MM.1S (cell line): Measurements from ENCODE around the gene CD44.

Experiments
- DNase-seq: peaks from one replicate; pipeline ENCODE4 v3.0.0-alpha.2; 2015
- H2AFZ ChIP-seq: fragments of 300-600 bp; sonication (generic); 2 replicates; pipeline ENCODE4 v1.6.0; 2016; ENCODE audit warnings: antibody characterized with exemption, low read length
- H3F3A ChIP-seq: fragments of 300-600 bp; sonication (generic); 2 replicates; pipeline ENCODE4 v1.6.1; 2016; ENCODE audit warnings: mild to moderate bottlenecking, antibody characterized with exemption, low read length, moderate library complexity, mixed read lengths; ENCODE audit not compliant: insufficient read depth
- H3K27ac ChIP-seq: fragments of 300-600 bp; sonication (generic); 2 replicates; pipeline ENCODE4 v1.5.1; 2016; ENCODE audit warnings: mild to moderate bottlenecking, low read length
- H3K27me3 ChIP-seq: fragments of 300-600 bp; sonication (generic); replicated peaks from 2 replicates; pipeline ENCODE4 v1.6.0; 2016; ENCODE audit warnings: low read length; ENCODE audit not compliant: insufficient read depth
- H3K36me3 ChIP-seq: fragments of 300-600 bp; sonication (generic); replicated peaks from 2 replicates; pipeline ENCODE4 v1.6.1; 2016; ENCODE audit warnings: mild to moderate bottlenecking, low read length, mixed read lengths; ENCODE audit not compliant: insufficient read depth
- H3K4me1 ChIP-seq: fragments of 300-600 bp; sonication (generic); 2 replicates; pipeline ENCODE4 v1.6.1; 2016; ENCODE audit warnings: low read length, mixed read lengths
- H3K4me2 ChIP-seq: fragments of 300-600 bp; sonication (generic); 2 replicates; pipeline ENCODE4 v1.6.0; 2016; ENCODE audit warnings: low read depth, low read length
- H3K4me3 ChIP-seq: fragments of 300-600 bp; sonication (generic); 2 replicates; pipeline ENCODE4 v1.5.1; 2016; ENCODE audit warnings: low read length, mixed read lengths
- H3K79me2 ChIP-seq: fragments of 300-600 bp; sonication (generic); 2 replicates; pipeline ENCODE4 v1.6.1; 2016; ENCODE audit warnings: mixed run types, low read length, mixed read lengths
- H3K9ac ChIP-seq: fragments of 300-600 bp; sonication (generic); 2 replicates; pipeline ENCODE4 v1.6.1; 2016; ENCODE audit warnings: low read length, mixed read lengths
- H3K9me2 ChIP-seq: fragments of 300-600 bp; sonication (generic); replicated peaks from 2 replicates; pipeline ENCODE4 v1.6.1; 2016; ENCODE audit warnings: mild to moderate bottlenecking, low read length, mixed read lengths; ENCODE audit not compliant: insufficient read depth
- H3K9me3 ChIP-seq: fragments of 300-600 bp; sonication (generic); replicated peaks from 2 replicates; pipeline ENCODE4 v1.6.1; 2016; ENCODE audit warnings: mild to moderate bottlenecking, low read length, mixed read lengths; ENCODE audit not compliant: insufficient read depth
- H4K20me1 ChIP-seq: fragments of 300-600 bp; sonication (generic); 2 replicates; pipeline ENCODE4 v1.6.1; 2016; ENCODE audit warnings: mild to moderate bottlenecking, low read length, moderate library complexity, mixed read lengths; ENCODE audit not compliant: insufficient read depth
- CTCF ChIP-seq: fragments of 300-600 bp; sonication (generic); IDR thresholded peaks from 2 replicates; pipeline ENCODE4 v1.5.1; 2016; ENCODE audit warnings: antibody characterized with exemption, low read length, mixed read lengths
- EZH2 ChIP-seq: fragments of 300-600 bp; sonication (generic); optimal IDR thresholded peaks from 2 replicates; pipeline ENCODE3; 2017; ENCODE audit warnings: low read depth, mild to moderate bottlenecking, antibody characterized with exemption, low read length, mixed read lengths
- EZH2phosphoT487 ChIP-seq: fragments of 300-600 bp; sonication (generic); IDR thresholded peaks from 2 replicates; pipeline ENCODE4 v1.6.1; 2018; ENCODE audit warnings: antibody characterized with exemption, low read length

The CD44 gene

GRCh38 chr11:35233518-35233917 lies 94.5 kb downstream of the CD44 start:
- Histone ChIP-seq H3K9me2 (no peaks in the 10 kb centered on the region), H3K4me3 (no peak overlapping the region), H3K9ac (no peak overlapping the region), H3K9me3 (no peaks in the 10 kb centered on the region), H3K27ac (no peak overlapping the region), H3K79me2 (no peaks in the 10 kb centered on the region), H3K4me1 (peaks cover 7% of the 10 kb centered on the region), H3K27me3 (no peaks in the 10 kb centered on the region), H3F3A (peaks cover 18% of the 10 kb centered on the region; the same call in 1 of the 2 replicates), H3K36me3 (peaks cover 8% of the 10 kb centered on the region; the same call in 1 of the 2 replicates), H3K4me2 (no peak overlapping the region), H2AFZ (no peak overlapping the region), H4K20me1 (no peaks in the 10 kb centered on the region)
- DNase-seq = no peak
- TF ChIP-seq EZH2 (no peak), CTCF (no peak), EZH2phosphoT487 (no peak)

GRCh38 chr11:35234460-35235156 lies 95.6 kb downstream of the CD44 start:
- DNase-seq = no peak
- H3K27me3 ChIP-seq = no peaks in the 10 kb centered on the region
- no peak overlapping the region for H3K4me2 ChIP-seq
- no peaks in the 10 kb centered on the region for H3K79me2 ChIP-seq
- no peak overlapping the region for H3K27ac ChIP-seq
- peaks cover 12% of the 10 kb centered on the region for H3K4me1 ChIP-seq
- peaks cover 5% of the 10 kb centered on the region; the same call in 1 of the 2 replicates for H3K36me3 ChIP-seq
- H3K9ac ChIP-seq = no peak overlapping the region
- H4K20me1 ChIP-seq = no peaks in the 10 kb centered on the region
- H3K4me3 ChIP-seq = no peak overlapping the region
- no peaks in the 10 kb centered on the region for H3K9me3 ChIP-seq
- no peak overlapping the region for H2AFZ ChIP-seq
- H3F3A ChIP-seq = peaks cover 16% of the 10 kb centered on the region; the same call in 1 of the 2 replicates
- TF ChIP-seq EZH2 = no peak
- H3K9me2 ChIP-seq = no peaks in the 10 kb centered on the region

- H3K4me3 ChIP-seq = no peak overlapping the region
- no peaks in the 10 kb centered on the region for H3K79me2 ChIP-seq
- no peaks in the 10 kb centered on the region for H3K9me3 ChIP-seq
- no peaks in the 10 kb centered on the region for H3K9me2 ChIP-seq
- H3K9ac ChIP-seq = no peak overlapping the region
- peaks cover 12% of the 10 kb centered on the region; the same call in 1 of the 2 replicates for H3F3A ChIP-seq
- H3K4me1 ChIP-seq = peaks cover 12% of the 10 kb centered on the region
- no peak overlapping the region for H3K4me2 ChIP-seq
- H3K27me3 ChIP-seq = no peaks in the 10 kb centered on the region
- H3K27ac ChIP-seq = no peak overlapping the region
- no peaks in the 10 kb centered on the region for H4K20me1 ChIP-seq
- no peak for DNase-seq
- H2AFZ ChIP-seq = no peak overlapping the region
- TF ChIP-seq CTCF (no peak), EZH2 (no peak), EZH2phosphoT487 (no peak)
- H3K36me3 ChIP-seq = peaks cover 4% of the 10 kb centered on the region; the same call in 1 of the 2 replicates
These were observed 96.1 kb downstream of the CD44 start for GRCh38 chr11:35235157-35235468.

- Histone ChIP-seq H3K27me3 (no peaks in the 10 kb centered on the region), H3F3A (peaks cover 12% of the 10 kb centered on the region; the same call in 1 of the 2 replicates), H3K9me3 (no peaks in the 10 kb centered on the region), H2AFZ (no peak overlapping the region), H3K9me2 (no peaks in the 10 kb centered on the region), H3K27ac (no peak overlapping the region), H3K4me1 (peaks cover 12% of the 10 kb centered on the region), H4K20me1 (no peaks in the 10 kb centered on the region), H3K4me3 (no peak overlapping the region), H3K36me3 (0 out of 2 replicates have a peak, but pooled peaks cover under 1% of the 10 kb centered on the region), H3K9ac (no peak overlapping the region), H3K4me2 (no peak overlapping the region), H3K79me2 (no peaks in the 10 kb centered on the region)
- TF ChIP-seq EZH2phosphoT487 (no peak), CTCF (no peak), EZH2 (no peak)
- no peak for DNase-seq
These were observed 96.5 kb downstream of the CD44 start for GRCh38 chr11:35235498-35235897.
